GM12891 (cell line): ENCODE measurements around the gene CNOT6L.

Experiments used
- DNase-seq: peaks from one replicate; pipeline ENCODE4 v3.0.0; 2011; ENCODE audit warnings: low spot score; ENCODE audit not compliant: insufficient read length
- FAIRE-seq: peaks from 2 replicates; lab custom pipeline; 2011; peaks lifted over from hg19 to GRCh38; lab: Jason Lieb, UNC
- PAX5 ChIP-seq: IDR thresholded peaks from 2 replicates; pipeline ENCODE4 v1.6.1; 2011; ENCODE audit warnings: low read length, moderate library complexity, mild to moderate bottlenecking; ENCODE audit not compliant: insufficient read depth, severe bottlenecking
- POLR2A ChIP-seq: IDR thresholded peaks from 2 replicates; pipeline ENCODE4 v1.6.1; 2011; ENCODE audit warnings: low read depth, low read length, control low read depth
- POLR2AphosphoS5 ChIP-seq: IDR thresholded peaks from 2 replicates; pipeline ENCODE4 v1.6.1; 2011; ENCODE audit warnings: low read depth, low read length, control low read depth
- POU2F2 ChIP-seq: IDR thresholded peaks from 2 replicates; pipeline ENCODE4 v1.6.1; 2011; ENCODE audit warnings: low read depth, mild to moderate bottlenecking, control low read depth, low read length, moderate library complexity
- SPI1 ChIP-seq: IDR thresholded peaks from 2 replicates; pipeline ENCODE4 v1.6.1; 2011; ENCODE audit warnings: low read depth, low read length, control low read depth
- TAF1 ChIP-seq: IDR thresholded peaks from 2 replicates; pipeline ENCODE4 v1.6.1; 2011; ENCODE audit warnings: low read depth, low read length, control low read depth

The CNOT6L gene

DNA sequence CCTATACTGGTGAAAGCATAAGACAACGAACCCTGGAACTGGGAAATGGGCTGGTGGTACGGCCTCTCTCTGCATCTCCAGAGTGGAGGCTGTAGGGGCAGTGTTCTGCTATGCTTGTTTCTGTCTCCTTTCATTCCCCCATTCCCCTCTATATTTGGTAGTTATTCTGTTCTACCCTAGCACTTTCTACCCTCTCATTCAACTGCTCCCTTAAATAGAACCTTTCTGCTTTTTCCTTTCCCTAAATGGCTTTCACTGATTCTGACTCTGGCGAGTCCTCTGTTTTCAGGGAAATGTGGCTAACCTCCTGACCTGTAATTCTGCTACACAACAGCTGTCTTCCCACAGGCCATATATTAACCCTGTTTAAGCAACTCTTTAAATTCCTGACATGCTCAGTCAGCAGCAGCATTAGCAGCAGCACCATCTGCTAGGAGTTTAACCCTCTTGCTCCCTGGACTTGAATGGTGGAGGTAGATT is 119.4 kb downstream of the CNOT6L start:
- DNase-seq (no peak), FAIRE-seq (no peak)
- TF ChIP-seq SPI1 (no peak), PAX5 (no peak), POU2F2 (no peak), TAF1 (no peak)

DNA sequence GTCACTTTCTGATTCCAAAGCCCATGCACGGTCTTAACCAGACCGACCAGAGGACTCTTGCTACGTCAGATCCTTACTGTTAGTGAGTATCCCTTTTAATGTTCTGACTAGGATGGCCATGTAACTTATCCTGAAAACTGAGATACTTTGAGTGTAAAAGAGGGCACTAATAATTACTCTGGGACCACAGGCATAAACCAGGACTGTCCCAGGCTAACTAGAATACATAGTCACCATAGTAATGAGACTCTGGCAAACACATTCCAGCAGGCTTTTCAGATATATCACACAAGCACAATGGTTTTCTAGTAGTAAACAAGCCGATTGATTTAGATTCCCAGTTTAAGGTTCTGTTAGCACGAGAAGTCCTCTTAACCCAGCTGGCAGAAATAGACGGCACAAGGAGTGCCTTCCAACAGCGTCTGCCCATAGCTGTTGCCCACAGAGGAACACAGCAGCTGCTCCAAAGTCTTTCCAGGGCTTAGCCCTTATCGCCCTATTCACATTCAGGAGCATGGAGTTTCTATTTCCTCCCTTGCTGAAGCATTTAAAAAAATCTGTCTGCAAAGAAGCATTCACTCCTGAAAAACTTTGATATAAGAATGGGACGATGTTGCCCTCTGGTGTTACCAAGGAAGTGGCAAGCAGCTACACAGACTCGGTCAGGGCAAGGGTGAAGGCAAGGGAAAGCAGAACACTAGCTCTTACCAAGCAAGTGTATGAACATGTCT is 121.1 kb downstream of the CNOT6L start:
- TF ChIP-seq TAF1 (no peak), POU2F2 (no peak), PAX5 (no peak), POLR2AphosphoS5 (no peak), SPI1 (no peak), POLR2A (no peak)
- no peak for FAIRE-seq

DNA sequence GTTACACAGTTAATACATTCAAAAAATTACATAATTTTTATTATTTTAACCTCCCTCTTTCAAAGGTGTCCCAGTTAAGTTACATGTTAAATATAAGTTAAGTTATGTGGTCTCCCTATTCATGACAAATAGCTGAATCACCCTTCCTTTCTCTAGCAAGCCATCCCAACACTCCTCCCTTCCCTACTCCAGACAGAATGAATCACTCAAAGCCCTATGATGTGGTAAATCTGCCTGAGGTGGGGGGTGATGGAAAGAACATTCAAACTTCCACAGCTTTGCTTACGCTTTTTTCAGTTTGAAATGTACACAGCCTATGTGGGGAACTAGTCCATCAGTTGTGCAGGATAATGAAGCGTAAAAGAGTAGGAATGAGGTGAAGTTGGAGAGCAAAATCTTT is 123.4 kb downstream of the CNOT6L start:
- TF ChIP-seq PAX5 (no peak), POLR2A (no peak), TAF1 (no peak), SPI1 (no peak), POU2F2 (no peak), POLR2AphosphoS5 (no peak)
- no peak for FAIRE-seq
- DNase-seq = no peak

More for the DNA sequence above, 121.1 kb downstream of the CNOT6L start:
- no peak for DNase-seq

DNA sequence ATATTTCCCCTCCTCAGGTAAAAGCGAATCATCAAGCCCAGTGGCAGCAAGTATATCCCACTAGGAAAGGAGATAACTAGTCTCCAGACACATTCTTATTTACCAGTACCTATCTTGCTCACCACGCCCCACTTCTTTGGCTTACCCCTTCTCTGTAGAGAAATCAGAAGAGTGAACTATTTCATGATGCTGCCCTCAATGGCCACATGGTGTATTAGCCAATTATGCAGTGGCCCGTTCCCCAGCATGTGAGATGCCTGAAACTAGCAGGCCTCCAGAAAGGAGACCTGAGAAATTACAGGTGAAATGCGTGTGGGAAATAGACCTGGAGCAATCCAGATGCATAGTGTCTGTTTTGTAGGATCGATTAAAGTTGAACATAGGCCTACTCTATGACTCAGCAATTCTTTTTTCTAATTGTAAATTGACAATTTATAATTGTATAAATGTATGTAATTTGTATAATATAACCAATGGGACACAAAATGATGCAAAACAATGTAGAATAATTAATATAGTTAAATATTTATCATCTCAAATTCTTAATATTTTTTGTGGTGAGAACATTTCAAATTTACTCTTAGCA is 126.2 kb downstream of the CNOT6L start:
- FAIRE-seq (no peak), DNase-seq (no peak)
- TF ChIP-seq POLR2AphosphoS5 (no peak), TAF1 (no peak), POLR2A (no peak)

DNA sequence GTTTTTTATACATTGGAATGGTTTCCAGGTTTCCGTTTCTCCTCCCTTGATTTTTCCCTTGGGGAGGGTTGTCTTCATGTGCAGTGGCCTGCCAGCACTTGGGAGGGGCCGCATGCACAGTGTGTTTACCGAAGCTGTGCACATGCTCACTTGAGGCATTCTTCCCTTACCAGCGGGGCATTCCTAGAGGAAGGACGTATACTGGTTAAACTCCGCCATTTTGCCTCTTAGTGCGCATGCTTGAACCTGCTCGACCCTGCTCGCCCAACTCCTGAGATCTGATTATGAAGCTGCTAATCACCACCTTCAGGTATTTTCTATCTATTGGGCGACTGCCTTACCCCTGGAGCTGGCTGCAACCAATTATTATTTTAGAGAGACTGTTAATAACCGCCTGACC is 137.4 kb downstream of the CNOT6L start:
- no peak for DNase-seq
- TF ChIP-seq TAF1 (no peak), POLR2AphosphoS5 (no peak), SPI1 (no peak), PAX5 (no peak), POU2F2 (no peak), POLR2A (no peak)
- FAIRE-seq = no peak

DNA sequence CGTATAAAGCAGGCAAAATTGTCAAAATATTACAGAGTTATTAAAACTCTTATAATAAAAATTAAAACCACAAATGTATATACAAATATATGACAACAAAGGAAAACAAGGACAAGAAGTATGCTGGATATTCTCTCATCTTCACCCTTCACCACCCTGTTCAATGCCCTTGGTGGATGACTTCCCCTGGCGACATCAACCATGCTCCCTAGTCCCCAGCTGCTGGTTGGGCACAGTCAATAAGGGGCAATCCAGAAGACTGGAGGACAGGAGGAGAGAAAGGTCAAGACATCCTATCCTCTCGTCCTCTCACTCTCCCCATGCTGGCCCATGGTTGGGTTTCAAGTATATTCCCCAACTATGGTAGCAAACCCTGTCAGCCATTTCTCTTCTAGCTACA is 142.3 kb downstream of the CNOT6L start:
- DNase-seq (no peak), FAIRE-seq (no peak)
- TF ChIP-seq POLR2A = no peak
- TF ChIP-seq TAF1 = no peak
- no peak for TF ChIP-seq POU2F2
- no peak for TF ChIP-seq SPI1

DNA sequence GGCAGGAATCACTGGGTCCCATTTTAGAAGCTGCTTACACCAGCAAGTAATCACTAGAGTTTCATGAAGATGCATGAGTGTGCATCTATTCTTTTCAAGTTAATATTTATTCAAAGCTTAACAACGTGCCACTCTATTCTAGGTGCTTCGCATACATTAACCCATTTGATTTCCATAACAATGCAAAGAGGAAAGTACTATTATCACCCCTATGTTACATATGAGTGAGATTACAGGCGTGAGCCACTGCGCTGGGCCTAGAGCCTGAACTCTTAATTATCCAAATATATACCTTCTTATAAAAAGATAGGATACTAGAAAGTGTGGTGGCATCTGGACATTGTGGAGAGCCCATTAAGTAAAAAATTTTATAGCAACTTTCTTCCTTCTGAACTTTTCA is 148.1 kb downstream of the CNOT6L start:
- no peak for TF ChIP-seq POLR2A
- no peak for TF ChIP-seq PAX5
- no peak for TF ChIP-seq POU2F2
- TF ChIP-seq SPI1 = no peak
- no peak for TF ChIP-seq TAF1
- TF ChIP-seq POLR2AphosphoS5 = no peak
- no peak for DNase-seq
- FAIRE-seq = no peak

DNA sequence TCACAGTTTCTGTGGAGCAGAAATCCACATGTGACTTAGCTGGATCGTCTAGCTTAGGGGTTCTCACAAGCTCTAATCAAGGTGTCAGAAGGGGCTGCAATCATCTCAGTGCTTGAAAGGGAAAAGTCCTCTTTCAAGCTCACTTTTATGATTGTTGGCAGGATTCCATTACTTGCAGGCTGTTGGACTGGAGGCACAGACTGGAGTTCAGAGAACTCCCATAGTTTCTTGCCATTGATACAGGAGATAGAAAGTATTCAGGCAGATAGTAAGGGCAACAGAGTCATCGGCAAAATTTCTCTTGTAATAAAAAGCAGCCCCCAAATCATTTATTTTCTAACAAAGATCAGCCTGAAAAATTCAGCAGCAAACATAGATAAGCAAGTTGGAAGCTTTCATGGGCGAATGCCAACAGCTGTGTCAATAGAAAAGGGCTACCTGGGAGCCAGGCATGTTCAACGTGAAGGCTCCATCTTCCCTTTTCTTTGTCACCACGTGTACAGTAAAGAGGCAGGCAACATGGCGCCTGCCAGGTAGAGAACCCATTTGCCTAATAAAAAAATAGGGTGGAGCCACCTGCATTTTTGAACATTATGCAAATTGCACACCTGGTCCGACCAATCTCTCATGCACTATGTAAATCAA is 149.1 kb downstream of the CNOT6L start:
- no peak for FAIRE-seq

DNA sequence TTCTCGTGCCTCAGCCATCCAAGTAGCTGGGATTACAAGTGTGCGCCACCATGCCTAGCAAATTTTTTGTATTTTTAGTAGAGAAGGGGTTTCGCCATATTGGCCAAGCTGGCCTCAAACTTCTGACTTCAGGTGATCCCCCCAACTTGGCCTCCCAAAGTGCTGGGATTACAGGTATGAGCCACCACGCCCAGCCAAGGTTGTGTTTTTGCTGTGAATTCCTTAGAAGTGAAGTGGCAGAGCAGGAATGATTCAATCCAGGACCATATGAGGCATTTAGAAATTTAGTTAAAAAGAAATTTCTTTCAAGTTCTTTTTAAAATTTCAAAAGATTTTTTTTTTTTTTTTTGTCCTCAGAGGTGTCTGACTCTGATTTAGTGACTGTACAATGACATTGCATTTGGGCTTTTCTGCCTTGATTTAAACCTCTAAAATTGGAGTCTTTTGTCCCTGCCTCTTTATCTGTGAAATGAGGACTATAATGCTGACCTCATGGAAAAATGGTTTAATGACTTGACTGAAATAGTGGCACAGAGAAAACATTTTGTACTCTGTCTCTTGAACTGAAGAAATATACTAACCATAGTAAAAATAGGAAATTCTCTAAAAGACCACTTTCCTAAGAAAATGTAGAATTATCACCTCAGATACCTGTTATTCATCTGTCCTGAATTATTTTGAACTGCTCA is 153.6 kb downstream of the CNOT6L start:
- TF ChIP-seq PAX5 = no peak
- no peak for TF ChIP-seq TAF1
- no peak for TF ChIP-seq POU2F2
- no peak for TF ChIP-seq SPI1
- TF ChIP-seq POLR2A = no peak
- no peak for TF ChIP-seq POLR2AphosphoS5
- FAIRE-seq (no peak), DNase-seq (no peak)

More for the DNA sequence above, 149.1 kb downstream of the CNOT6L start:
- DNase-seq = no peak
- no peak for TF ChIP-seq POLR2AphosphoS5
- no peak for TF ChIP-seq SPI1
- no peak for TF ChIP-seq PAX5
- no peak for TF ChIP-seq TAF1
- no peak for TF ChIP-seq POLR2A
- TF ChIP-seq POU2F2 = no peak
